Gastrocnemius medialis (tissue), 4 donors: ENCODE results near the gene PHC2. TPM values are rescaled to one million over a fixed set of nuclear protein-coding genes. Genes with fewer than 3 reads are reported as not detected.

ENCODE experiments used
- ATAC-seq, 2 donors: fragments of 150-250 bp; one replicate each; pipeline ENCODE4 v1.9.1; 2016
- DNase-seq, 2 donors: peaks; one replicate each; pipeline ENCODE4 v3.0.0-alpha.2; 2019
- H3K27ac ChIP-seq, 4 donors: fragments of 200-600 bp; sonication (generic); 1 replicate in 1 of 4; 2 replicates in 3 of 4; pipeline ENCODE4 v1.5.1; 2016 to 2018; ENCODE audit warnings: mild to moderate bottlenecking in 2 of 4, moderate library complexity in 1 of 4
- H3K27me3 ChIP-seq, 3 donors: fragments of 200-600 bp; sonication (generic) in 2 of 3; 1 replicate in 1 of 3; 2 replicates in 2 of 3; pipeline versions ENCODE4 v1.5.1 to v1.6.0; 2016 to 2019; ENCODE audit warnings: mild to moderate bottlenecking in 1 of 3, moderate library complexity in 1 of 3
- H3K36me3 ChIP-seq, 2 donors: fragments of 200-600 bp; sonication (generic) in 1 of 2; one replicate each; pipeline ENCODE4 v1.5.1; 2017 to 2018
- H3K4me1 ChIP-seq, 2 donors: fragments of 200-600 bp; sonication (generic) in 1 of 2; one replicate each; pipeline ENCODE4 v1.5.1; 2016 to 2017; ENCODE audit warnings: mild to moderate bottlenecking in 2 of 2
- H3K4me3 ChIP-seq, 4 donors: fragments of 200-600 bp; sonication (generic) in 3 of 4; 1 replicate in 1 of 4; 2 replicates in 3 of 4; pipeline ENCODE4 v1.5.1; 2016 to 2019; ENCODE audit warnings: mild to moderate bottlenecking in 2 of 4
- H3K9me3 ChIP-seq, 3 donors: fragments of 200-600 bp; sonication (generic) in 2 of 3; 1 replicate in 1 of 3; 2 replicates in 2 of 3; pipeline ENCODE4 v1.5.1; 2016 to 2019
- CTCF ChIP-seq, 5 experiments: fragments of 450-650 bp in 3 of 5; fragments of 200-600 bp in 2 of 5; sonication (generic) in 2 of 5; IDR thresholded peaks in 4 of 5; conservative IDR thresholded peaks in 1 of 5; 1 replicate in 4 of 5; 2 replicates in 1 of 5; pipeline ENCODE4 v1.5.1; 2016 to 2019; ENCODE audit warnings: antibody characterized with exemption in 5 of 5, mild to moderate bottlenecking in 3 of 5, moderate library complexity in 3 of 5
- POLR2A ChIP-seq, 2 donors: fragments of 450-650 bp; IDR thresholded peaks; one replicate each; pipeline ENCODE4 v1.6.1; 2017; ENCODE audit warnings: antibody characterized with exemption in 2 of 2, mild to moderate bottlenecking in 2 of 2, moderate library complexity in 2 of 2
- in situ Hi-C, 4 donors: fragments of 200-750 bp; cut with MboI; loops; one replicate each; pipeline versions ENCODE4 v1.15.0 to v1.8.0; 2017; ENCODE audit warnings: low sequenced_read_pairs in 4 of 4
- intact Hi-C: fragments of 100-400 bp; cut with DNase I; formaldehyde crosslinking; loops from one replicate; pipeline ENCODE4 v1.15.1; 2023; ENCODE audit warnings: low total_unique reads
- total RNA-seq, 4 donors: library from RNA; depleted of rRNA; stranded (reverse); fragments of >200 nt; gene quantifications; one replicate each; pipeline versions ENCODE4 v1.1.0 to v1.2.3, GENCODE V29; 2016

PHC2 gene
- total RNA-seq, 4 donors from 2014 or later = 318 to 516 (median 364) TPM

DNA sequence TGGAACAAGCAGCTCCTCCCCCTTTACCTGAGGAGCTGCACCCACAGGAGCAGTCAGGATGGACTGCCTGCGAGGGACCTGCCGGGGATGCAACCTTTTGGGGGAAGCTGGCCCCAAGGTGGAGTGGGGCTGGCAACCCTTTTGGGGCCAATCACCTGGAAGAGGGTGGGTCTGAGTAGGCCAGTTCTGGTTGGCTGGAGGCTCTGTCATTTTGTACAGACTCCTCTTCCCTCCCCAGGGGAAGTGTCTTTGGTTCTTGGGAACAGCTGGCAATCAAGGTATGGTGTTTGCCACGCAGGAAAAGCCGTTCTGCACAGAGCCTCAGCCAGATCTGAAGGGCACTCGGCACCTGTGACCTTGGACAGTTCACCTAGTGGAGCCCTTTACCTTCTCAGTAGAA lies 109.7 kb downstream of the PHC2 start:
- no peaks in the 10 kb centered on the region for H3K4me1 ChIP-seq
- intact Hi-C loops (no loop called here), in situ Hi-C loops (no loop called here)
- H3K4me3 ChIP-seq = no peak overlapping the region
- no peaks in the 10 kb centered on the region for H3K9me3 ChIP-seq
- TF ChIP-seq POLR2A (IDR thresholded peaks at IDR 0.05) (no peak), CTCF (IDR thresholded peaks at IDR 0.05 in 4 of 5, conservative IDR thresholded peaks at IDR 0.05 in 1 of 5) (no peak)
- no peaks in the 10 kb centered on the region for H3K27me3 ChIP-seq
- peak overlapping the region; percentile 12 to 96 (median 32) for H3K27ac ChIP-seq
- ATAC-seq = peak; percentile 21 to 26
- peaks cover 0 to 35% of the 10 kb centered on the region in 2 donors for H3K36me3 ChIP-seq
- DNase-seq = peak in 1 of 2 donors; percentile 19

GRCh38 chr1:33320619-33321165 lies 110.2 kb downstream of the PHC2 start, which contains the start of gene A3GALT2:
A3GALT2 (minus strand) TSS chr1:33321098; CDS start chr1:33321098, 0 bp downstream.
- H3K27me3 ChIP-seq = no peaks in the 10 kb centered on the region
- in situ Hi-C loops (no loop called here), intact Hi-C loops (no loop called here)
- no peak within 1 kb of the TSS for H3K4me3 ChIP-seq
- no peaks in the 10 kb centered on the region for H3K9me3 ChIP-seq
- peaks cover 0 to 30% of the 10 kb centered on the region in 2 donors for H3K36me3 ChIP-seq
- peak within 1 kb of the TSS; percentile 30 to 96 (median 42) for H3K27ac ChIP-seq
- ATAC-seq (peak; percentile 11 to 13), DNase-seq (no peak)
- no peaks in the 10 kb centered on the region for H3K4me1 ChIP-seq
- no peak for TF ChIP-seq POLR2A (IDR thresholded peaks at IDR 0.05)
- TF ChIP-seq CTCF (IDR thresholded peaks at IDR 0.05 in 4 of 5, conservative IDR thresholded peaks at IDR 0.05 in 1 of 5) = no peak

DNA sequence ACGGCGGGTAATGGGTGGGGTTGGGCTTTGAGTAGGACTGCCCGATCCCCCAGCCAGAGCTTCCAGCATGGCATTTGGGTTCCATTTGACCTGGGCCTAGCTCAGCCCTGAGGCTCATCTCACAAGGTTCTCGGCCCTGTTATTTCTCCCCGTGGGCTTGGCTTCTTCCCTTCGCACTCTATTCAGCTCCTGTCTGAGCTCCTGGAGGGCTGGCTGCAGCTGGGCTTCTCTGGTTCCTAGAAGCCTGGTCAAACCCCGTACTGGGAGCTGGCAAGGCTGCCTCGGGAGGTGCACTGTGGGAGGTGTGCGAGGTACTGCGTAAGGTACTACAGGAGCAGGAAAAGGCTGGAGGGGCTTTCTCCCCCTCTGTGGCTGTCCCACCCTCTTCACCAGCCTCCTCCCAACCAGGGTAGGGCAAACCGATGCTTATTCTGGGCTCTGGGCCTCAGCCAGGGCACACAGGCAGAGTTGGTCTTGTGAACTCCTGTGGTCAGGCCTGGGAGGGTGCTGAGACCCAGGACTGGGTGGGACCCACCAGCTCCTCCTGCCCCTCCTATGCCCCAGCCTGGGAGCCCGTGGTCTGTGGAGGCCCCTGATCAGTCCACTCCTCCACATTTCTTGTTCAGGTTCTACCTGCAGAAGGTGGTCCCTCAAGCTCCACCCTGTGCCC lies 110.8 kb downstream of the PHC2 start:
- intact Hi-C loops = no loop called here
- Histone ChIP-seq H3K4me1 (no peaks in the 10 kb centered on the region), H3K9me3 (no peaks in the 10 kb centered on the region), H3K4me3 (no peak overlapping the region), H3K27ac (peak overlapping the region in 3 of 4 donors; percentile 35 to 96 (median 50)), H3K36me3 (peaks cover 0 to 24% of the 10 kb centered on the region in 2 donors), H3K27me3 (no peaks in the 10 kb centered on the region)
- ATAC-seq (peak; percentile 10 to 28), DNase-seq (no peak)
- TF ChIP-seq POLR2A (IDR thresholded peaks at IDR 0.05) (no peak), CTCF (IDR thresholded peaks at IDR 0.05 in 4 of 5, conservative IDR thresholded peaks at IDR 0.05 in 1 of 5) (no peak)
- in situ Hi-C loops = no loop called here

DNA sequence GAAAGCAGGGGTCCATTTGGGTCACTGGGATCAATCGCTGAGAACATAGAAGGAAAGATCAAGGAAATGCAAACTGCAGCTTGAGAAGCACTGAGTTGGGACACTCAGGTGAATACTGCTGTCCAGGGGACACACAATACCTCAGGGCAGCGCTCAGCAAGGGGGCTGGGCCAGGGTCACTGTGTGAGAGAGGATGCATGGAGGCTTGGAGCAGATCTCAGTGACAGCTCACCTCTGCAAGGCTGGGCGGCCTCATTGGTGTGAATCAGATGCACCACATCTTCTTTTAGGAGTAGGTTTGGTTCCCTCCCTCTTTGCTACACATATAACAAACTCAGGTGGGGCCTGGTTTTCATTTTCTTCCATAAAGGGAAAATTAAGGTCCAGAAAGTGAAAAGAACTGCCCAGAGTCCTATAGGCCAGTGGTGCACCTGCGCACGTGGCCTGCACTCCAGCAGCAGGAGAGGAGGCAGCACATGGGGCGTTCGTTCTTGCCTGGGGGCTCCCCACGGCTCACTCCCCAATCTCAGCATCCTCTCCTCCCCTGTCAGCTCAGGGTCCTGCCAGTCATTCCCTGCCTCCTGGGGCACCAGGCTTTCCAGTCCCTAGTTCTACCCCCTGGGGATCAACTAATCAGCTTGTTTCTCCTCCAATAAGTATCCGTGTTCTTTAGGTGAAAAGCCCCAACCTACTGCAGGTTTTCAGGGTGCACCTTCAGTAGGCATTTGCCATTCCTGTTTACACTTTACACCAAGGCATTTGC lies 111.5 kb downstream of the PHC2 start:
- H3K4me1 ChIP-seq = no peaks in the 10 kb centered on the region
- no peak for ATAC-seq
- TF ChIP-seq CTCF (IDR thresholded peaks at IDR 0.05 in 4 of 5, conservative IDR thresholded peaks at IDR 0.05 in 1 of 5) (no peak), POLR2A (IDR thresholded peaks at IDR 0.05) (no peak)
- DNase-seq = no peak
- no peaks in the 10 kb centered on the region for H3K27me3 ChIP-seq
- peak overlapping the region in 1 of 4 donors; percentile 50 for H3K27ac ChIP-seq
- peaks cover 0 to 17% of the 10 kb centered on the region in 2 donors for H3K36me3 ChIP-seq
- intact Hi-C loops (no loop called here), in situ Hi-C loops (no loop called here)
- H3K9me3 ChIP-seq = no peaks in the 10 kb centered on the region
- H3K4me3 ChIP-seq = no peak overlapping the region
